Upper lobe of left lung (tissue), 6 donors: ENCODE results near the gene OR2M5. TPM values are rescaled to one million over a fixed set of nuclear protein-coding genes. Genes with fewer than 3 reads are reported as not detected.

Experiments
- ATAC-seq, 2 donors: fragments of 200-7000 bp; cut with Tn5 transposase; one replicate each; pipeline ENCODE4 v1.9.1; 2022; ENCODE audit warnings: mild to moderate bottlenecking in 2 of 2, moderate library complexity in 2 of 2; ENCODE audit not compliant: low FRiP score in 2 of 2
- DNase-seq, 2 donors: peaks; one replicate each; pipeline ENCODE4 v3.0.0-alpha.2; 2019 to 2020
- H3K27ac ChIP-seq, 4 donors: fragments of 200-600 bp; sonication (generic); one replicate each; pipeline ENCODE4 v1.5.1; 2016 to 2019
- H3K27me3 ChIP-seq, 4 donors: fragments of 200-600 bp; sonication (generic); one replicate each; pipeline ENCODE4 v1.5.1; 2017 to 2019
- H3K36me3 ChIP-seq, 4 donors: fragments of 200-600 bp; sonication (generic); one replicate each; pipeline ENCODE4 v1.5.1; 2016 to 2019
- H3K4me1 ChIP-seq, 4 donors: fragments of 200-600 bp; sonication (generic); one replicate each; pipeline ENCODE4 v1.5.1; 2018 to 2019
- H3K4me3 ChIP-seq, 4 donors: fragments of 200-600 bp; sonication (generic); one replicate each; pipeline ENCODE4 v1.5.1; 2017 to 2019; ENCODE audit warnings: mild to moderate bottlenecking in 2 of 4, moderate library complexity in 1 of 4
- H3K9me3 ChIP-seq, 4 donors: fragments of 200-600 bp; sonication (generic); one replicate each; pipeline ENCODE4 v1.5.1; 2018 to 2019
- EP300 ChIP-seq, 4 donors: sonication (generic); formaldehyde crosslinking; IDR thresholded peaks; one replicate each; pipeline ENCODE4 v1.5.1; 2017; ENCODE audit warnings: antibody characterized with exemption in 4 of 4, control low read depth in 2 of 4
- POLR2A ChIP-seq, 4 donors: fragments of 450-650 bp; IDR thresholded peaks; one replicate each; pipeline ENCODE4 v1.5.1; 2016 to 2017; ENCODE audit warnings: antibody characterized with exemption in 4 of 4, mild to moderate bottlenecking in 2 of 4
- POLR2AphosphoS5 ChIP-seq, 2 donors: sonication (generic); formaldehyde crosslinking; IDR thresholded peaks; one replicate each; pipeline ENCODE4 v1.5.1; 2017; ENCODE audit warnings: antibody characterized with exemption in 2 of 2
- WGBS, 2 donors: methylation state at CpG; one replicate each; pipeline ENCODE4 v1.1.5; 2017 to 2018; 5-methylcytosine and 5-hydroxymethylcytosine counted together
- total RNA-seq, 6 donors: library from RNA; depleted of rRNA in 4 of 6; stranded (reverse); fragments of >200 nt in 4 of 6; gene quantifications; one replicate each; pipeline versions ENCODE4 v1.1.0 to v1.2.1, GENCODE V29; 2016 to 2021
- TF ChIP-seq, protein P1 (sequence below), 6 experiments: fragments of 450-650 bp in 4 of 6; fragments of 200-600 bp in 2 of 6; sonication (generic) in 2 of 6; IDR thresholded peaks; one replicate each; pipeline ENCODE4 v1.5.1; 2016 to 2019; ENCODE audit warnings: antibody characterized with exemption in 6 of 6
- donor health status: DM: no; HTN: no; CAD: no; lungs with moderate emphysema.
- donor health status: DM: no; HTN: yes; CAD: no; lungs with severe emphysema.

Gene OR2M5, protein sequence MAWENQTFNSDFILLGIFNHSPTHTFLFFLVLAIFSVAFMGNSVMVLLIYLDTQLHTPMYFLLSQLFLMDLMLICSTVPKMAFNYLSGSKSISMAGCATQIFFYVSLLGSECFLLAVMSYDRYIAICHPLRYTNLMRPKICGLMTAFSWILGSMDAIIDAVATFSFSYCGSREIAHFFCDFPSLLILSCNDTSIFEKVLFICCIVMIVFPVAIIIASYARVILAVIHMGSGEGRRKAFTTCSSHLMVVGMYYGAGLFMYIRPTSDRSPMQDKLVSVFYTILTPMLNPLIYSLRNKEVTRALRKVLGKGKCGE
- not detected for total RNA-seq

GRCh38 chr1:248144513-248145198, at the start of gene OR2M5:
Gene OR2M5, plus strand, starts transcription at chr1:248145148. Its CDS starts 0 bp downstream, at chr1:248145148.
- WGBS, 2 donors = 87 to 88% methylated on average over 3 of the region's 3 CpGs
- no peaks in the 10 kb centered on the region for H3K9me3 ChIP-seq
- no peaks in the 10 kb centered on the region for H3K27me3 ChIP-seq
- no peaks in the 10 kb centered on the region for H3K4me1 ChIP-seq
- H3K4me3 ChIP-seq = no peak within 1 kb of the TSS
- H3K36me3 ChIP-seq = no peaks in the 10 kb centered on the region
- ATAC-seq = no peak
- no peak within 1 kb of the TSS for H3K27ac ChIP-seq
- TF ChIP-seq POLR2A (IDR thresholded peaks at IDR 0.05) (no peak), POLR2AphosphoS5 (IDR thresholded peaks at IDR 0.05) (no peak), EP300 (IDR thresholded peaks at IDR 0.05) (no peak)
- TF ChIP-seq, protein P1, sequence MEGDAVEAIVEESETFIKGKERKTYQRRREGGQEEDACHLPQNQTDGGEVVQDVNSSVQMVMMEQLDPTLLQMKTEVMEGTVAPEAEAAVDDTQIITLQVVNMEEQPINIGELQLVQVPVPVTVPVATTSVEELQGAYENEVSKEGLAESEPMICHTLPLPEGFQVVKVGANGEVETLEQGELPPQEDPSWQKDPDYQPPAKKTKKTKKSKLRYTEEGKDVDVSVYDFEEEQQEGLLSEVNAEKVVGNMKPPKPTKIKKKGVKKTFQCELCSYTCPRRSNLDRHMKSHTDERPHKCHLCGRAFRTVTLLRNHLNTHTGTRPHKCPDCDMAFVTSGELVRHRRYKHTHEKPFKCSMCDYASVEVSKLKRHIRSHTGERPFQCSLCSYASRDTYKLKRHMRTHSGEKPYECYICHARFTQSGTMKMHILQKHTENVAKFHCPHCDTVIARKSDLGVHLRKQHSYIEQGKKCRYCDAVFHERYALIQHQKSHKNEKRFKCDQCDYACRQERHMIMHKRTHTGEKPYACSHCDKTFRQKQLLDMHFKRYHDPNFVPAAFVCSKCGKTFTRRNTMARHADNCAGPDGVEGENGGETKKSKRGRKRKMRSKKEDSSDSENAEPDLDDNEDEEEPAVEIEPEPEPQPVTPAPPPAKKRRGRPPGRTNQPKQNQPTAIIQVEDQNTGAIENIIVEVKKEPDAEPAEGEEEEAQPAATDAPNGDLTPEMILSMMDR (IDR thresholded peaks at IDR 0.05) = no peak
- DNase-seq = no peak

- ATAC-seq = no peak
- Histone ChIP-seq H3K4me1 (no peaks in the 10 kb centered on the region), H3K4me3 (no peak overlapping the region), H3K36me3 (no peaks in the 10 kb centered on the region), H3K27me3 (no peaks in the 10 kb centered on the region), H3K27ac (no peak overlapping the region), H3K9me3 (no peaks in the 10 kb centered on the region)
- DNase-seq = no peak
- no peak for TF ChIP-seq POLR2AphosphoS5 (IDR thresholded peaks at IDR 0.05)
- TF ChIP-seq EP300 (IDR thresholded peaks at IDR 0.05) = no peak
- TF ChIP-seq, protein P1 (IDR thresholded peaks at IDR 0.05) = no peak
- TF ChIP-seq POLR2A (IDR thresholded peaks at IDR 0.05) = no peak
- 73 to 74% methylated on average over 1 of the region's 1 CpG for WGBS, 2 donors
Measured at GRCh38 chr1:248098529-248098928, 46.4 kb upstream of the OR2M5 start.

GRCh38 chr1:248102847-248103246, 42.1 kb upstream of the OR2M5 start:
- no peak overlapping the region for H3K27ac ChIP-seq
- ATAC-seq (no peak), DNase-seq (no peak)
- no peak for TF ChIP-seq EP300 (IDR thresholded peaks at IDR 0.05)
- no peak for TF ChIP-seq POLR2A (IDR thresholded peaks at IDR 0.05)
- TF ChIP-seq, protein P1 (IDR thresholded peaks at IDR 0.05) = no peak
- TF ChIP-seq POLR2AphosphoS5 (IDR thresholded peaks at IDR 0.05) = no peak
- no peak overlapping the region for H3K4me3 ChIP-seq
- no peaks in the 10 kb centered on the region for H3K27me3 ChIP-seq
- H3K9me3 ChIP-seq = peaks cover 0 to 4% (median 2%) of the 10 kb centered on the region in 4 donors
- no peaks in the 10 kb centered on the region for H3K4me1 ChIP-seq
- H3K36me3 ChIP-seq = no peaks in the 10 kb centered on the region

- H3K27ac ChIP-seq = no peak overlapping the region
- WGBS, 2 donors = 71 to 76% methylated on average over 5 of the region's 5 CpGs
- no peaks in the 10 kb centered on the region for H3K36me3 ChIP-seq
- ATAC-seq = no peak
- H3K27me3 ChIP-seq = no peaks in the 10 kb centered on the region
- no peak for TF ChIP-seq POLR2AphosphoS5 (IDR thresholded peaks at IDR 0.05)
- no peak for TF ChIP-seq POLR2A (IDR thresholded peaks at IDR 0.05)
- TF ChIP-seq, protein P1 (IDR thresholded peaks at IDR 0.05) = no peak
- no peak for TF ChIP-seq EP300 (IDR thresholded peaks at IDR 0.05)
- no peak overlapping the region for H3K4me3 ChIP-seq
- H3K9me3 ChIP-seq = peaks cover 6 to 29% (median 17%) of the 10 kb centered on the region in 4 donors
- H3K4me1 ChIP-seq = no peaks in the 10 kb centered on the region
- DNase-seq = no peak
Measured at GRCh38 chr1:248111157-248111556, 33.8 kb upstream of the OR2M5 start.
